GM23338 (cell line): ENCODE results near the gene VPS8. TPM values are rescaled to one million over a fixed set of nuclear protein-coding genes. Genes with fewer than 3 reads are reported as not detected.

Experiments
- ATAC-seq: fragments of 200-7000 bp; cut with Tn5 transposase; 3 replicates; pipeline ENCODE4 v1.9.1; 2020
- DNase-seq: peaks from one replicate; pipeline ENCODE4 v3.0.0-alpha.2; 2015; ENCODE audit warnings: low spot score
- H2AFZ ChIP-seq: fragments of 200-600 bp; sonication (generic); 2 replicates; pipeline ENCODE4 v1.8.0; 2016; ENCODE audit warnings: antibody characterized with exemption, mild to moderate bottlenecking, moderate library complexity
- H3F3A ChIP-seq: fragments of 200-600 bp; sonication (generic); replicated peaks from 2 replicates; pipeline ENCODE4 v1.8.0; 2017; ENCODE audit warnings: antibody characterized with exemption, mixed run types, low read depth
- H3K27ac ChIP-seq: fragments of 200-600 bp; sonication (generic); 2 replicates; pipeline ENCODE4 v1.6.1; 2016; ENCODE audit warnings: low read depth
- H3K27me3 ChIP-seq: fragments of 200-600 bp; sonication (generic); 2 replicates; pipeline ENCODE4 v1.8.0; 2016; ENCODE audit warnings: mild to moderate bottlenecking, mixed run types, moderate library complexity; ENCODE audit not compliant: insufficient read depth
- H3K36me3 ChIP-seq: fragments of 200-600 bp; sonication (generic); 2 replicates; pipeline ENCODE4 v1.8.0; 2016; ENCODE audit warnings: mild to moderate bottlenecking; ENCODE audit not compliant: insufficient read depth
- H3K4me1 ChIP-seq: fragments of 200-600 bp; sonication (generic); 2 replicates; pipeline ENCODE4 v1.8.0; 2016; ENCODE audit warnings: mild to moderate bottlenecking, moderate library complexity; ENCODE audit not compliant: insufficient read depth
- H3K4me2 ChIP-seq: fragments of 200-600 bp; sonication (generic); 2 replicates; pipeline ENCODE4 v1.7.1; 2017; ENCODE audit warnings: mixed run types
- H3K4me3 ChIP-seq: fragments of 200-600 bp; sonication (generic); 2 replicates; pipeline ENCODE4 v1.6.1; 2016; ENCODE audit warnings: mixed run types
- H3K79me2 ChIP-seq: fragments of 200-600 bp; sonication (generic); replicated peaks from 2 replicates; pipeline ENCODE4 v1.8.0; 2017; ENCODE audit warnings: mild to moderate bottlenecking; ENCODE audit not compliant: insufficient read depth
- H3K9me2 ChIP-seq: fragments of 200-600 bp; sonication (generic); 2 replicates; pipeline ENCODE4 v1.8.0; 2017; ENCODE audit not compliant: insufficient read depth
- H4K20me1 ChIP-seq: fragments of 200-600 bp; sonication (generic); replicated peaks from 2 replicates; pipeline ENCODE4 v1.8.0; 2017; ENCODE audit warnings: mild to moderate bottlenecking; ENCODE audit not compliant: insufficient read depth
- H3K27ac Mint-ChIP-seq: 2 replicates; pipeline ENCODE4 v1.8.0; 2020; ENCODE audit warnings: inconsistent platforms, mild to moderate bottlenecking, moderate library complexity, mixed read lengths
- H3K27me3 Mint-ChIP-seq: 3 replicates; pipeline ENCODE4 v1.8.0; 2022; ENCODE audit warnings: low read depth, mild to moderate bottlenecking, moderate library complexity, mixed read lengths, inconsistent platforms; ENCODE audit not compliant: insufficient read depth, poor library complexity
- H3K36me3 Mint-ChIP-seq: 3 replicates; pipeline ENCODE4 v1.8.0; 2021; ENCODE audit warnings: low read depth, mild to moderate bottlenecking, inconsistent platforms, moderate library complexity, mixed read lengths
- H3K4me1 Mint-ChIP-seq: 3 replicates; pipeline ENCODE4 v1.8.0; 2020; ENCODE audit warnings: mild to moderate bottlenecking, inconsistent platforms, mixed read lengths
- H3K4me3 Mint-ChIP-seq: 3 replicates; pipeline ENCODE4 v1.8.0; 2021; ENCODE audit warnings: moderate library complexity, mild to moderate bottlenecking, inconsistent platforms, mixed read lengths
- H3K9me3 Mint-ChIP-seq: 3 replicates; pipeline ENCODE4 v1.8.0; 2020; ENCODE audit warnings: moderate library complexity, mild to moderate bottlenecking, inconsistent platforms, mixed read lengths
- CREB1 ChIP-seq: fragments of 250-450 bp; sonication (Bioruptor Pico); IDR thresholded peaks from 2 replicates; pipeline ENCODE4 v1.5.0; 2020; ENCODE audit warnings: low read depth, mild to moderate bottlenecking, moderate library complexity
- ETS1 ChIP-seq: IDR thresholded peaks from 2 replicates; pipeline ENCODE4 v1.6.1; 2016; ENCODE audit warnings: antibody characterized with exemption
- EZH2 ChIP-seq: fragments of 200-600 bp; sonication (generic); IDR thresholded peaks from one replicate; pipeline ENCODE4 v1.8.0; 2017; ENCODE audit warnings: antibody characterized with exemption, mild to moderate bottlenecking, low read depth; ENCODE audit not compliant: unreplicated experiment
- NANOG ChIP-seq: IDR thresholded peaks from 2 replicates; pipeline ENCODE4 v1.6.1; 2016; ENCODE audit warnings: antibody characterized with exemption, borderline replicate concordance
- STAT1 ChIP-seq: IDR thresholded peaks from one replicate; pipeline ENCODE4 v1.6.1; 2016; ENCODE audit warnings: antibody characterized with exemption; ENCODE audit not compliant: unreplicated experiment
- ZNF331 ChIP-seq: fragments of 250-450 bp; sonication (Bioruptor Pico); IDR thresholded peaks from 2 replicates; pipeline ENCODE4 v1.5.0; 2020; ENCODE audit warnings: low read depth, mild to moderate bottlenecking, moderate library complexity
- polyA plus RNA-seq: library from polyadenylated mRNA; unstranded; fragments of >200 nt; fragmentation: Nextera tagmentation; extraction: Ambion mirVana; gene quantifications from 2 replicates; pipeline ENCODE4 v1.2.1, GENCODE V29; 2016
- total RNA-seq: library from RNA; depleted of rRNA; stranded (reverse); fragments of >200 nt; shearing (Covaris generic); gene quantifications from 2 replicates; pipeline ENCODE4 v1.2.3, GENCODE V29; 2014
- TF ChIP-seq, protein P1 (sequence below): fragments of 250-450 bp; sonication (Bioruptor Pico); IDR thresholded peaks from 2 replicates; pipeline ENCODE4 v1.5.0; 2020; ENCODE audit warnings: mild to moderate bottlenecking, moderate library complexity

The VPS8 gene
- total and polyA plus RNA-seq, 2 experiments from 2014 or later = 17.3 to 45.5 TPM

GRCh38 chr3:185060655-185061054, 248.7 kb downstream of the VPS8 start:
- Histone ChIP-seq H2AFZ (no peak overlapping the region), H3K27ac (no peak overlapping the region), H4K20me1 (no peaks in the 10 kb centered on the region), H3K36me3 (peaks cover 6% of the 10 kb centered on the region; the same call in 1 of the 2 replicates), H3K4me2 (no peak overlapping the region), H3F3A (no peaks in the 10 kb centered on the region), H3K79me2 (no peaks in the 10 kb centered on the region), H3K27me3 (no peaks in the 10 kb centered on the region), H3K4me3 (no peak overlapping the region), H3K9me2 (no peaks in the 10 kb centered on the region), H3K4me1 (no peaks in the 10 kb centered on the region)
- H3K9me3 Mint-ChIP-seq = peaks cover 41% of the 10 kb centered on the region
- TF ChIP-seq ETS1 (no peak), CREB1 (CRISPR knock-in tag) (no peak), ZNF331 (CRISPR knock-in tag) (no peak), NANOG (no peak), EZH2 (no peak), STAT1 (no peak)
- TF ChIP-seq, protein P1, sequence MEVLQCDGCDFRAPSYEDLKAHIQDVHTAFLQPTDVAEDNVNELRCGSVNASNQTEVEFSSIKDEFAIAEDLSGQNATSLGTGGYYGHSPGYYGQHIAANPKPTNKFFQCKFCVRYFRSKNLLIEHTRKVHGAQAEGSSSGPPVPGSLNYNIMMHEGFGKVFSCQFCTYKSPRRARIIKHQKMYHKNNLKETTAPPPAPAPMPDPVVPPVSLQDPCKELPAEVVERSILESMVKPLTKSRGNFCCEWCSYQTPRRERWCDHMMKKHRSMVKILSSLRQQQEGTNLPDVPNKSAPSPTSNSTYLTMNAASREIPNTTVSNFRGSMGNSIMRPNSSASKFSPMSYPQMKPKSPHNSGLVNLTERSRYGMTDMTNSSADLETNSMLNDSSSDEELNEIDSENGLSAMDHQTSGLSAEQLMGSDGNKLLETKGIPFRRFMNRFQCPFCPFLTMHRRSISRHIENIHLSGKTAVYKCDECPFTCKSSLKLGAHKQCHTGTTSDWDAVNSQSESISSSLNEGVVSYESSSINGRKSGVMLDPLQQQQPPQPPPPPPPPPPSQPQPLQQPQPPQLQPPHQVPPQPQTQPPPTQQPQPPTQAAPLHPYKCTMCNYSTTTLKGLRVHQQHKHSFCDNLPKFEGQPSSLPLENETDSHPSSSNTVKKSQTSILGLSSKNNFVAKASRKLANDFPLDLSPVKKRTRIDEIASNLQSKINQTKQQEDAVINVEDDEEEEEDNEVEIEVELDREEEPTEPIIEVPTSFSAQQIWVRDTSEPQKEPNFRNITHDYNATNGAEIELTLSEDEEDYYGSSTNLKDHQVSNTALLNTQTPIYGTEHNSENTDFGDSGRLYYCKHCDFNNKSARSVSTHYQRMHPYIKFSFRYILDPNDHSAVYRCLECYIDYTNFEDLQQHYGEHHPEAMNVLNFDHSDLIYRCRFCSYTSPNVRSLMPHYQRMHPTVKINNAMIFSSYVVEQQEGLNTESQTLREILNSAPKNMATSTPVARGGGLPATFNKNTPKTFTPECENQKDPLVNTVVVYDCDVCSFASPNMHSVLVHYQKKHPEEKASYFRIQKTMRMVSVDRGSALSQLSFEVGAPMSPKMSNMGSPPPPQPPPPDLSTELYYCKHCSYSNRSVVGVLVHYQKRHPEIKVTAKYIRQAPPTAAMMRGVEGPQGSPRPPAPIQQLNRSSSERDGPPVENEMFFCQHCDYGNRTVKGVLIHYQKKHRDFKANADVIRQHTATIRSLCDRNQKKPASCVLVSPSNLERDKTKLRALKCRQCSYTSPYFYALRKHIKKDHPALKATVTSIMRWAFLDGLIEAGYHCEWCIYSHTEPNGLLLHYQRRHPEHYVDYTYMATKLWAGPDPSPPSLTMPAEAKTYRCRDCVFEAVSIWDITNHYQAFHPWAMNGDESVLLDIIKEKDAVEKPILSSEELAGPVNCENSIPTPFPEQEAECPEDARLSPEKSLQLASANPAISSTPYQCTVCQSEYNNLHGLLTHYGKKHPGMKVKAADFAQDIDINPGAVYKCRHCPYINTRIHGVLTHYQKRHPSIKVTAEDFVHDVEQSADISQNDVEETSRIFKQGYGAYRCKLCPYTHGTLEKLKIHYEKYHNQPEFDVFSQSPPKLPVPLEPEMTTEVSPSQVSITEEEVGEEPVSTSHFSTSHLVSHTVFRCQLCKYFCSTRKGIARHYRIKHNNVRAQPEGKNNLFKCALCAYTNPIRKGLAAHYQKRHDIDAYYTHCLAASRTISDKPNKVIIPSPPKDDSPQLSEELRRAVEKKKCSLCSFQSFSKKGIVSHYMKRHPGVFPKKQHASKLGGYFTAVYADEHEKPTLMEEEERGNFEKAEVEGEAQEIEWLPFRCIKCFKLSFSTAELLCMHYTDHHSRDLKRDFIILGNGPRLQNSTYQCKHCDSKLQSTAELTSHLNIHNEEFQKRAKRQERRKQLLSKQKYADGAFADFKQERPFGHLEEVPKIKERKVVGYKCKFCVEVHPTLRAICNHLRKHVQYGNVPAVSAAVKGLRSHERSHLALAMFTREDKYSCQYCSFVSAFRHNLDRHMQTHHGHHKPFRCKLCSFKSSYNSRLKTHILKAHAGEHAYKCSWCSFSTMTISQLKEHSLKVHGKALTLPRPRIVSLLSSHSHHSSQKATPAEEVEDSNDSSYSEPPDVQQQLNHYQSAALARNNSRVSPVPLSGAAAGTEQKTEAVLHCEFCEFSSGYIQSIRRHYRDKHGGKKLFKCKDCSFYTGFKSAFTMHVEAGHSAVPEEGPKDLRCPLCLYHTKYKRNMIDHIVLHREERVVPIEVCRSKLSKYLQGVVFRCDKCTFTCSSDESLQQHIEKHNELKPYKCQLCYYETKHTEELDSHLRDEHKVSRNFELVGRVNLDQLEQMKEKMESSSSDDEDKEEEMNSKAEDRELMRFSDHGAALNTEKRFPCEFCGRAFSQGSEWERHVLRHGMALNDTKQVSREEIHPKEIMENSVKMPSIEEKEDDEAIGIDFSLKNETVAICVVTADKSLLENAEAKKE = no peak
- no peak overlapping the region for H3K4me3 Mint-ChIP-seq
- H3K36me3 Mint-ChIP-seq = peaks cover 32% of the 10 kb centered on the region
- ATAC-seq = no peak
- peaks cover 1% of the 10 kb centered on the region for H3K27me3 Mint-ChIP-seq
- H3K27ac Mint-ChIP-seq = no peak overlapping the region
- no peak for DNase-seq
- no peaks in the 10 kb centered on the region for H3K4me1 Mint-ChIP-seq
